T-helper 1 cell treated with Interleukin-12 subunit alpha and Interleukin-12 subunit beta and Interleukin-4 antibody, amounts not matched to agents 30 ng/mL and 1 ng/mL, for 36 hours (primary cell): ENCODE results near the gene ARHGDIG. TPM values are rescaled to one million over a fixed set of nuclear protein-coding genes. Genes with fewer than 3 reads are reported as not detected.

ENCODE experiments used
- intact Hi-C: fragments of 100-400 bp; cut with micrococcal nuclease; formaldehyde crosslinking; loops from one replicate; pipeline ENCODE4 v1.15.1; 2024
- total RNA-seq: library from RNA; stranded (reverse); gene quantifications from 2 replicates; pipeline ENCODE4 v1.2.3, GENCODE V29; 2022

ARHGDIG gene
- total RNA-seq, 1 donor from 2014 or later = not detected

GRCh38 chr16:279531-279930 is 860 bp upstream of the ARHGDIG start:
- intact Hi-C loops = loop anchor here (2.0 kb wide), 2 partner anchors 45 to 73 kb away; partner anchors contain the start of genes AXIN1 and FAM234A

GRCh38 chr16:280005-280460 is 358 bp upstream of the ARHGDIG start:
- intact Hi-C loops = no loop called here

GRCh38 chr16:280991-281659 is 734 bp downstream of the ARHGDIG start:
- intact Hi-C loops = no loop called here

GRCh38 chr16:281660-282255 is 1.4 kb downstream of the ARHGDIG start:
- intact Hi-C loops = no loop called here

GRCh38 chr16:282491-282890 is 2.1 kb downstream of the ARHGDIG start:
- intact Hi-C loops = no loop called here

GRCh38 chr16:283033-283805 is 2.8 kb downstream of the ARHGDIG start, which contains the start of gene PDIA2:
PDIA2 (plus strand) TSS chr16:283164; CDS start chr16:283170, 6 bp downstream.
- intact Hi-C loops = no loop called here

- intact Hi-C loops = no loop called here
Observed at GRCh38 chr16:284204-285120, 4.1 kb downstream of the ARHGDIG start.

- intact Hi-C loops = loop anchor here (1.0 kb wide), 1 partner anchor 9 kb away; no protein-coding TSS in a partner anchor
Observed at GRCh38 chr16:285146-286055, 5.0 kb downstream of the ARHGDIG start.

- intact Hi-C loops = loop anchor here (1.0 kb wide), 1 partner anchor 10 kb away; no protein-coding TSS in a partner anchor
Observed at GRCh38 chr16:286491-287297, 6.3 kb downstream of the ARHGDIG start.

- intact Hi-C loops = no loop called here
Observed at GRCh38 chr16:287298-287811, 7.0 kb downstream of the ARHGDIG start.

- intact Hi-C loops = no loop called here
Observed at GRCh38 chr16:287981-288920, 7.9 kb downstream of the ARHGDIG start.

GRCh38 chr16:289395-289997 is 9.1 kb downstream of the ARHGDIG start:
- intact Hi-C loops = no loop called here

GRCh38 chr16:290015-290680 is 9.8 kb downstream of the ARHGDIG start:
- intact Hi-C loops = no loop called here

GRCh38 chr16:290681-291405 is 10.5 kb downstream of the ARHGDIG start:
- intact Hi-C loops = no loop called here

GRCh38 chr16:291539-291938 is 11.1 kb downstream of the ARHGDIG start:
- intact Hi-C loops = no loop called here
